VCaP (cell line): Measurements from ENCODE around the gene FXYD3.
"Not testable (repeated sequence)": the region's sequence is repeated elsewhere in the genome, so short reads cannot be mapped to it uniquely, and the experiment has no call there.

Experiments used
- H3K27ac ChIP-seq: fragments of 450-650 bp; 2 replicates; pipeline ENCODE4 v1.5.1; 2017
- CTCF ChIP-seq: fragments of 450-650 bp; conservative IDR thresholded peaks from 2 replicates; pipeline ENCODE4 v1.5.1; 2017; ENCODE audit warnings: mild to moderate bottlenecking, moderate library complexity

Gene FXYD3

GRCh38 chr19:35095667-35096368 lies 19.8 kb upstream of the FXYD3 start:
- no peak overlapping the region for H3K27ac ChIP-seq
- TF ChIP-seq CTCF = no peak

DNA sequence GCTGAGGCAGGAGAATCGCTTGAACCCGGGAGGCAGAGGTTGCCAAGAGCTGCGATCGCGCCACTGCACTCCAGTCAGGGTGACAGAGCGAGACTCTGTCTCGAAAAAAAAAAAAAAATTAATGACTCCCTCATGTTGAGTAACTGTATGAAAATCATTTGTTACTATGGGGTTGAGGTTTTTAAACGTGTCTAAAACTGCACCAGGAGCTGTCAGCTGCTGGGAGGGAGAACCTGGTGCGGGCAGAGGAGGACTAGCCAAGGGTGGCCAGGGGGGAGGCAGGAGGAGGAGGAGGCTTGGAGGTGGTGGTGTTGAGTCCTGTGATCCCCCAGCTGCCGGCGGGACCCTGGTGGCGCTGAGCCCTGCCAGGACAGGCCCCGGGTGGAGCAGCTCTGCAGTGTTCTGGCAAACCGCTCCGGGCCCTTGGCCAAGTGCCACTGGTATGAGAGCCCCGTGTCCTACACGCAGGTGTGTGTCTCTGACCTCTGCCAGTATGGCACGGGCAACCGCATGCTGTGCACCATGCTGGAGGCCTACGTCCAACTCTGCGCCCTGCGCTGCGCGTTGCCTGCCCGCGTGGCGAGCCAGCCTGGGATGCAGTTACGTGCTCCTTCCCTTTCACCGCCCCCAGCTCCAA lies 17.1 kb upstream of the FXYD3 start:
- no peak overlapping the region for H3K27ac ChIP-seq
- no peak for TF ChIP-seq CTCF

DNA sequence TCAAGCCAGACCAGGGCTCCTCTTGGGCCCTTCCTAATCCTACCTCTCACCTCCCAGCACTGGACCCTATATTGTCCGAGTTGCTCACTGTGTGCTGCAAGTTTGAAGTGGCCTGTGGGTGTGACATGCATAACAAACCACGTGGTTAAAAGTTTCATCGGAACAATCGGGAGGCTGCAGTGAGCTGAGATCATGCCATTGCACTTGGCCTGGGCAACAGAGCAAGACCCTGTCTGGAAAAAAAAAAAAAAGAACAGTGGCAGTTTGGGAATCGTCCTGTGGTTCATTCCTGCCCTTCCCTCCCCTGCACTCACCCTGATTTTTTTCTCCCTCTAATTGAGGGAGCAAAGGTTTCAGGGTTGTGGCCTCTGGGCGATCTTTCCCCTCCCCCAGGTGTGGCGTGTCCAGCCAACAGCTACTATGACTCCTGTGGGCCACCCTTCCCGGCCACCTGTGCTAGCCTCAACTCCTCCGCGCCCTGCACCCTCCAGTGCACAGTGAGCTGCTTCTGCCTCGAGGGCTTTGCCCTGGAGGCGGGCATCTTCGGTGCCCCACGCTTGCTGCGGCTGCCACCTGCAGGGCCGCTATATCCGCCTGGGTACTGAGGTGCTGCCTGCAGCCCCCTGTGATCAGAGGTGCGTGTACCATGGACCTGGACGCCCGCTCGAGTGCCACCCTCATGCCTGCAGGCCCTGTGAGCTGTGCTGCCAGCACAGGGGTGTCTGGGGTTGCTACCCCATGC lies 16.3 kb upstream of the FXYD3 start:
- no peak for TF ChIP-seq CTCF
- H3K27ac ChIP-seq = no peak overlapping the region

DNA sequence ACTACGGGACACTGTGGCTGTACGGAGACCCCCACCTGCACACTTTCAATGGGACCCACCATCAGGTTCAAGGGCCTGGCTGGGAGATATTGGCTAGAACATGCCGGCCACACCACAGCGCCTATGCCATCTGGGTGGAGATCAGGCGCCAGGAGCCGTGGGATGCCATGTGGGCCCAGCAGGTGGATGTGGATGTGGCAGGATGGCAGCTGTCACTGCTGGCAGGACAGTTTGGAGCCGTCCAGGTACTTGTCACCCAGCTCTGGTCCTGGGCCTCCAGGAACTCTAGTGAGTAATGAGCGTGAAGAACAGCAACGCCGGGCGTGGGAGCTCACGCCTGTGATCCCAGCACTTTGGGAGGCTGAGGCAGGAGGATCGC lies 15.7 kb upstream of the FXYD3 start:
- TF ChIP-seq CTCF = no peak
- H3K27ac ChIP-seq = no peak overlapping the region

DNA sequence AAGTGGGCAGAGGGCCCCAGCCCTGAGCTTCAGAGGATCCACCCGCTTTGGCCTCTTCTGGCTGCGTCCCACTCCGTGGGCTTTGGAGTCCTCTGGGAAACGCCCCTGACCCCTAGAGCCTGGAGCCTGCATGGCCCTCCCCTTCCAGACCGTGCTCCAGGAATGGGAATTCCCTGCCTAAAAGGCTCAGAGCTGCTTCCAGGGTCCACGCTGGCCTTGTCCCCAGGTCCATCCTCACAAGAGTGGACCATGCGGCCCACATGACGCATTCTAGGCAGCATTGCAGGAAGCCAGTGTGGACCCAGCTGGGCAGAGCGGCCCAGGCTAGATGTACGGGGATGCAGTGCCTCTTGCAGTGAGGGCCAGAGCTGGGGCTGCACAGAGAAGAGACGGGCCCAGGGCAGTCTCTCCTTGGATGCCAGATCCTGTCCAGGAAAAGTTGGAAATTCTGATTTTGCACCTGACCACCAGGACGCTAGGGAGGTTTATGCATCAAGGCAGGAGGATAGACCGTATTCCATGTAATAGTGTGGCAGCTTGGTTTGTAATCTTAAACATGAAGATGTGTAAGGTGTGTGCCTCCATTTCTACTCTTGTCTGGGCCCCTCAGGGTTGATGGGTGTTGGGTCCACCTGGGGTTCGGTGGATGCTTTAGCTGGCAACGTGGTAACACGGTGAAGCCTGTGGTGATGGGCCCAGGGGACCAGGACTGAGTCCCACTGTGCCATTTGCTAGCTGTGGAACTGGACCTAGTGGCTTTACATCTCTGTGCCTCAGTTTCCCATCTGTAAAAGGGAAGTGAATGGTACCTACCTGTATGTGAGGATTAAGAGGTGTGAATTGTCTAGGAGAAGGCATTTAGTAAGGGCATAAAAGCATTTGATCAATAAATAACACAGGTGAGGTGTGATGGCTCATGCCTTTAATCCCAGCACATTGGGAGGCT lies 14.8 kb upstream of the FXYD3 start:
- no peak overlapping the region for H3K27ac ChIP-seq
- no peak for TF ChIP-seq CTCF

- not testable (repeated sequence) for H3K27ac ChIP-seq
Measured at GRCh38 chr19:35101949-35102348, 13.7 kb upstream of the FXYD3 start.

- H3K27ac ChIP-seq = not testable (repeated sequence)
Measured at GRCh38 chr19:35103614-35104013, 12.0 kb upstream of the FXYD3 start.

DNA sequence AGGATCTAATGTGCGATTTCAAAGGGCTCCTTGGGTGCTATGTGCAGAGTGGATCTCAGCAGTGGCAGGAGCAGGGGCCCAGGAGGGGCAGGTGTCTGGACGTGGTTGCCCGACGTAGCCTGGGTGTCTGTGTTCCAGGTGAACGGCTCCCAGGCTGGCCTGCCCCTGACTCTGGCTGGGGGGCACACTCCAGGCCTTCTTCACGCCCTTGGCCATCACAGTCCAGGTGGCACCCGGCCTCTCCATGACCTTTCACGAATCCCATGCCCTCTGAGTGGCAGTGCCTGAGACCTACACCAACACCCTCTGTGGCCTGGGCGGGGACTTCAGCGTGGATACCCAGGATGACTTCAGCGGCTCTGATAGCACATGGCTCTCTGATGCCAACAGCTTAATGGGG lies 11.3 kb upstream of the FXYD3 start:
- TF ChIP-seq CTCF = no peak
- H3K27ac ChIP-seq = no peak overlapping the region
